ENCODE data around the gene SLC38A3.

Gene SLC38A3

DNA sequence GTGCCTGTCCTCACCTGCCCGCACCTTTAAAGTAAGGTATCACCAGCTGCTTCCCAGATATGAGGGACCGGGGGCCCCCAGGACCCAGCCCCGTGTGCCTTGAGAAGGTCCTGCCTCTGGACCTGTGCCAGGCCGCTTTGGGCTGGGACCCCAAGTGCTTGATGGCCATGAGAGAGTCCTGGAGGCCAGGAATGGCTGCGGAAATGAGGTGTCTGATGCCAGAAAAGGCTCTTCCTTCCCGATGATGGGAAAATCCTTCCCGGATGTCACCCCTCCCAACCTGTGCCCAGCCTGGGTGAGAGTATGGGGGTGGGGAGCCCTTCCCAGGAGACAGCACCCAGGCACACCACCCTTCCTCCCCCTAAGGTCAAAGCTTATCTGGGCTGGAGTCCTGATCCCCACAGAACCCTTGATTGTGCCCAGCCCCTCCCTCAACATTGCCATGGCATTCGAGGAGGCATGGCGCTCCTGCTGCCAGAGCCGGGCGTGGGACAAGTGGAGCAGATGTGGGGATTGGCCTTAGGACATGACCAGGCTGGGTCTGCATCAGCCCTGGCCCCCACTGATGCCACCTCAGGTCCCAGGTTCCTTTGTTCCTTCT lies 35.7 kb upstream of the SLC38A3 start:
- no peak for DNase-seq (ENCODE audit: low spot score)

DNA sequence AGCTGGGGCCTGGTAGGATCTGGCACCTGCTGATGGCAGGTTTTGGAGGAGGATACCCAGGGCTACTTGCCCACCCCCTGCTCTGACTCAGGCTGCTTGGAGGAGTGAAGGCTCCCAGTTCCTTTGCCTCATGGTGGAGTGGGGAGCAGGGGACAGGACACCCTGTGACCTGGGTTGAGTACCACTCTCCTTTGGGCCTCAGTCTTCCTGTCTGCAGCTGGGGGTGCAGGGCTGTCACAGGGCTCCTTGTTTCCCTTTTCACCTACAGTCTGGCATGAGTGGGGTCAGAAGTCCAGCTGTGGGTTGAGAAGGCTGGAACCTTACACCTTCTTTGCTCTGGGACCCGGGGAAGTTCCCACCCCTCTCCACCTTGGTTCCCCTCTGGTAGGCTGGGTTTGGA lies 35.2 kb upstream of the SLC38A3 start:
- DNase-seq (ENCODE audit: low spot score), result no peak

DNA sequence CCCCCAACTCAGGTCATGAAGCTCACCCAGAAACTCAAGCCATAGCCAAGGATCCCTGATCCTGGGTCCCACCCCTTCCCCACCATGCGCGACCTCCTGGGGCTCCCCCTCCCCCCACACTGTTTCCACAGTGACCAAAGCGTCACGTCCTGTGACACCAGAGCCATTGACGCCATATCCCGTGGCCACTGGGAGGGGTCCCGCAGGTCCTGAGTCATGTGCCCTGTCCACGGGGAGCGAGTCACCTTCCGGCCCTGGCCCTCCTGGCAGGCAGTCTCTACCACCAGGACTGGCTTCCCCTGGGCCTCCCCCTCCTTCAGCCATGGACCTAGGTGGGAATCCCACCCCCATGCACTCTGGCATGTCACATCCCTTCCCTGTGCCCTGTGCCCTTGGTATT lies 34.4 kb upstream of the SLC38A3 start:
- DNase-seq (ENCODE audit: low spot score), result peak; percentile 48

DNA sequence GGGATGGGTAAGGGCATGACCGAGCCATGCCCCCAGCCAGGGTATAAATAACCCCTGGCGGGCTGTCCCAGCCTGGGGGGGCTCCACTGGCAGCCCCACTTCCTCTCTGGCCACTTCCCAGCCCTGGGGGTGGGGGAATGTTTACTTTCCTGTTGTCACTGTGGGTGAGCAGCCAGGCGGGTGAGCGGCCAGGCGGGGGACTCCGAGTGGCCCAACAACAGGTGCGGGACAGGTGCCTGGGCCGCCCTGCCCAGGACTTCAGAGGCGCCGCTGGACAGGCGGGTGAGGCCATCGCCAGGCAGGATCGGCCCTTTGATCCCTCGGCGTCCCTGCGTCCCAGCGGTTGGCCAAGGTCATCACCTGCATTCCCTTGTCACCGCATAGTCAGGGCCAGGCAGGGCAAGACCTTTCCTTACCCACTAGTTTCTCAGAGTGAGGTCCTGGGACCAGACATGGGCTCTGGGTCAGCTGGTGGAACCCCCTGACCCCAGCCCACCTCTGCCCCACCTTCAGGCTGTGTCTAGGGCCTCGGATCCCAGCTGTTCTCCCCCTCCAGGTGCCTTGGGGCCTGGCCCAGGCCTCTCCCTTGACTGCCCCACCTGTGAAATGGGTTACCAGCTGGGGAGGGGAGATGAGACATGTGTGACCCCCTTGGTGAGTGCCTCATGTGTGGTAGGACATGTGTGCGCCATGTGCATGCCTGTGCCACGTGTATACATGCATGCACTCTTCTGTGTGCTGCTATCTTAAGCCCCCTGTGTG lies 33.4 kb upstream of the SLC38A3 start:
- DNase-seq (ENCODE audit: low spot score), result no peak

DNA sequence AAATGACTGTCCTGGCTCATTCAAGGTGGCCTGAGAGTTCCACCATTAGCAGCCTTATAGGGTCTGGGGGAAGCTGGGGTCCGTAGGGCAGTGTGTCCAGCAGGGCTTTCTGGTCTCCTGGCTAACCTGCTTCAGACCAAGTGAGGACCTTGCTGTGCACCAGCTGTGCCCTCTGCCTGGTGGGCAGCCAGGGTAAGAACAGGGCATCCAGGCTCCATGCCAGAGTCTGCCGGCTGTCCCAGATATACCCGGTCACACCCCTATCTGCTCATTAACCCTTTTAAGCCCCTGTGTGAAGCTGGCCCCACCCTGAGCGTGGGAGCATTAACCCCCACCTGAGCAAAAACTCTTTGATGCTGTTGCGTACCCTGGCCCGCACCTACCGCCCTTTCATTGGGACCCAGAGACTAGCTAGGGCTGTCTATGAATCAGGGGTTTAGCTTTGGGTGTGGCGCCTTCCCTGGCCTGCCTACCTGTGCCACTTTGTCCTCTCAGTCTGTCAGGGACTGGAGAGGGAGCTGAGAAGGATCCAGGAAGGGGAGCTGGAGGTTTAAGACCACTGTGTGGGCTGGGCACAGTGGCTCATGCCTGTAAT lies 32.3 kb upstream of the SLC38A3 start:
- no peak for DNase-seq (ENCODE audit: low spot score)

DNA sequence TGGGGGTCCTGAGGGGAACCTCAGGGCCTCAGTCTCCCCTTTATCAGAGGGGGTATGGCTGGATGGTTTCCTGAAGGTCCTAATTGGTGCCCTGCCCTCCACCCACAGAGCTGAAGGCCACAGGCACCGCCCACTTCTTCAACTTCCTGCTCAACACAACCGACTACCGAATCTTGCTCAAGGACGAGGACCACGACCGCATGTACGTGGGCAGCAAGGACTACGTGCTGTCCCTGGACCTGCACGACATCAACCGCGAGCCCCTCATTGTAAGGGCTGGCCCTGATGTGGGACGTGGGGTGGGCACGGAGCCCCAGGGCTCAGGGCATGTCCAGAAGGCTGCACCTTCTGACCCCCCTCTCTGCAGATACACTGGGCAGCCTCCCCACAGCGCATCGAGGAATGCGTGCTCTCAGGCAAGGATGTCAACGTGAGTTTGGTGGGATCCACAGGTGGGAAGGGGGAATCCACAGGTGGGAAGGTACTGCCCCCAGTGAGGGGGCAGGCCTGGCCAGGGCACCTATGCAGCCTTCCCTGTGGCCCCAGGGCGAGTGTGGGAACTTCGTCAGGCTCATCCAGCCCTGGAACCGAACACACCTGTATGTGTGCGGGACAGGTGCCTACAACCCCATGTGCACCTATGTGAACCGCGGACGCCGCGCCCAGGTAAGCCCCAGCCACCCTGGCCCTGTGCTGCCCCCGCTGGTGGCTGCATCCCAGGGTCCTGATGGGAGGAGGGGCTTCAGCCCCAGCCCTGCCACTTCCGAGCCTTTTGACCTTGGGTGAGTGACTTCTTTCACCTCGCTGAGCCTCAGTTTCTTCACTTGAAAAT lies 31.2 kb upstream of the SLC38A3 start:
- no peak for DNase-seq (ENCODE audit: low spot score)

- DNase-seq (ENCODE audit: low spot score), result no peak
Measured at GRCh38 chr3:50174517-50174895, 30.6 kb upstream of the SLC38A3 start.

- DNase-seq (ENCODE audit: low spot score), result no peak
Measured at GRCh38 chr3:50174947-50175524, 30.0 kb upstream of the SLC38A3 start.

GRCh38 chr3:50177346-50177745 lies 27.7 kb upstream of the SLC38A3 start:
- DNase-seq (ENCODE audit: low spot score), result no peak

DNA sequence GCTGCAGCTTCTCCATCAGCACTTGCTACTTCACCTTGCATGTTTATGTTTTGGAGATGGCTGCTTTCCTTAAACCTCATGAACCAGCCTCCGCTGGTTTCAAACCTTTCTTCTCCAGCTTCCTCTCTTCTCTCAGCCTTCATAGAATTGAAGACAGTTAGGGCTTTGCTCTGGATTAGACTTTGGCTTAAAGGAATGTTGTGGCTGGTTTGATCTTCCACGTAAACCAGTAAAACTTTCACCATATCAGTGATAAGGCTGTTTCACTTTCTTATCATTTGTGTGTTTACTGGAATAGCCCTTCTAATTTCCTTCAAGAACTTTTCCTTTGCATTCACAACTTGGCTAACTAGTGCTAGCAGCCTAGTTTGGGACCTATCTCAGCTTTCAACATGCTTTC lies 25.4 kb upstream of the SLC38A3 start:
- no peak for DNase-seq (ENCODE audit: low spot score)

- DNase-seq (ENCODE audit: low spot score), result no peak
Measured at GRCh38 chr3:50181985-50182384, 23.1 kb upstream of the SLC38A3 start.

DNA sequence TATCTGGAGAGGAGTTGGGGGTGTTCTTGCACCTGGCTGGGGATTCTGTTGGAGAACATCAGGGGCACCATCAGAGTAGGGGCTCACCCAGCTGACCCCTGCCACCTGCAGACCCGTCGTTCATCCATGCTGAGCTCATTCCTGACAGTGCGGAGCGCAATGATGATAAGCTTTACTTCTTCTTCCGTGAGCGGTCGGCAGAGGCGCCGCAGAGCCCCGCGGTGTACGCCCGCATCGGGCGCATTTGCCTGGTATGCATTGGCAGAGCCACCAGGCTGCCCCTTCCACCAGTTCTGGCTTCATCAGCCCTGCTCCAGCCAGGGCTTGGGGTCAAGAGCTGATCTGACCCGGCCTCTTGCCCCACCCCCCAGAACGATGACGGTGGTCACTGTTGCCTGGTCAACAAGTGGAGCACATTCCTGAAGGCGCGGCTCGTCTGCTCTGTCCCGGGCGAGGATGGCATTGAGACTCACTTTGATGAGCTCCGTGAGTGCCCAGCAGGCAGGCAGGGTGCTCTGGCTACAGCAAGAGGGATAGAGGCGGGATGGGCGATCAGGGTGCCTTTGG lies 22.5 kb upstream of the SLC38A3 start:
- no peak for DNase-seq (ENCODE audit: low spot score)

GRCh38 chr3:50183755-50184154 lies 21.3 kb upstream of the SLC38A3 start:
- no peak for DNase-seq (ENCODE audit: low spot score)

DNA sequence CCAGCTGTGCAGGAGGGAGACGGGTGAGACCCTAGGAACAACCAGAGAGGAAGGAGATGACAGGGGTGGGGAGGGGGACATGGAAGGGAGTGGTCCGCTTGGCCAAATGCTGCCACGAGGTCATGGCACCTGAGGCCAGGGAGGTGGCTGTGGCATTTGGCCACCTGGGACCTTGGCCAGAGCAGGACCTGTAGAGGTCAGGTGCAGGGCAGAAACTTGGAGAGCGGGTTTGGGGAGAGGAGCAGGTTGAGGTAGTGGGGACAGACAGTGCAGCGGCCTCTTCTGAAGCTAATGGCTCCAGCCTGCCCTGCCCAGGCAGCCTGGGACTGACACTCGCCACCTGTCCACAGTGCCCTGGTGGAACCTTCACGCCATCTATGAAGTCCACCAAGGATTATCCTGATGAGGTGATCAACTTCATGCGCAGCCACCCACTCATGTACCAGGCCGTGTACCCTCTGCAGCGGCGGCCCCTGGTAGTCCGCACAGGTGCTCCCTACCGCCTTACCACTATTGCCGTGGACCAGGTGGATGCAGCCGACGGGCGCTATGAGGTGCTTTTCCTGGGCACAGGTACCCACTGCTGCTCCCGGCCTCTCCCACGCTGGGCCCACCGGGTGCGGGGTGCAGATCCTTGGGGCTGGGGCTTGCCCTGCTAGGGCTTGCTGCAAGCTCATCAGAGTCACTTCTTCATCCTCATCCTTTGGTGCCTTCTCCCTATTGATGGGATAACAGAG lies 20.7 kb upstream of the SLC38A3 start:
- no peak for DNase-seq (ENCODE audit: low spot score)

- no peak for DNase-seq (ENCODE audit: low spot score)
Measured at GRCh38 chr3:50185230-50185629, 19.8 kb upstream of the SLC38A3 start.

- DNase-seq (ENCODE audit: low spot score), result no peak
Measured at GRCh38 chr3:50186096-50186495, 19.0 kb upstream of the SLC38A3 start.

DNA sequence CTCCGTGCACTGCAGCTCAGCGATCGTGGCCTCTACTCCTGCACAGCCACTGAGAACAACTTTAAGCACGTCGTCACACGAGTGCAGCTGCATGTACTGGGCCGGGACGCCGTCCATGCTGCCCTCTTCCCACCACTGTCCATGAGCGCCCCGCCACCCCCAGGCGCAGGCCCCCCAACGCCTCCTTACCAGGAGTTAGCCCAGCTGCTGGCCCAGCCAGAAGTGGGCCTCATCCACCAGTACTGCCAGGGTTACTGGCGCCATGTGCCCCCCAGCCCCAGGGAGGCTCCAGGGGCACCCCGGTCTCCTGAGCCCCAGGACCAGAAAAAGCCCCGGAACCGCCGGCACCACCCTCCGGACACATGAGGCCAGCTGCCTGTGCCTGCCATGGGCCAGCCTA lies 17.3 kb upstream of the SLC38A3 start:
- no peak for DNase-seq (ENCODE audit: low spot score)

GRCh38 chr3:50189274-50189673 lies 15.8 kb upstream of the SLC38A3 start:
- peak; percentile 82 for DNase-seq (ENCODE audit: low spot score)

GRCh38 chr3:50189989-50190388 lies 15.1 kb upstream of the SLC38A3 start:
- DNase-seq (ENCODE audit: low spot score), result no peak

- DNase-seq (ENCODE audit: low spot score), result no peak
Measured at GRCh38 chr3:50190936-50191660, 14.0 kb upstream of the SLC38A3 start, which contains the start of gene GNAT1. Gene GNAT1, plus strand, starts transcription at chr3:50191610. Its CDS starts 116 bp downstream, at chr3:50191726.

Measured in RKO (cell line).